Measurements from ENCODE around the gene FAM110A. TPM values are rescaled to one million over a fixed set of nuclear protein-coding genes. Genes with fewer than 3 reads are reported as not detected.

FAM110A gene
- total and polyA plus RNA-seq, 2 of the 8 experiments (the other 6 are each of a cell fraction or from before 2014, with no cell fraction given), result 10.1 to 10.9 TPM

DNA sequence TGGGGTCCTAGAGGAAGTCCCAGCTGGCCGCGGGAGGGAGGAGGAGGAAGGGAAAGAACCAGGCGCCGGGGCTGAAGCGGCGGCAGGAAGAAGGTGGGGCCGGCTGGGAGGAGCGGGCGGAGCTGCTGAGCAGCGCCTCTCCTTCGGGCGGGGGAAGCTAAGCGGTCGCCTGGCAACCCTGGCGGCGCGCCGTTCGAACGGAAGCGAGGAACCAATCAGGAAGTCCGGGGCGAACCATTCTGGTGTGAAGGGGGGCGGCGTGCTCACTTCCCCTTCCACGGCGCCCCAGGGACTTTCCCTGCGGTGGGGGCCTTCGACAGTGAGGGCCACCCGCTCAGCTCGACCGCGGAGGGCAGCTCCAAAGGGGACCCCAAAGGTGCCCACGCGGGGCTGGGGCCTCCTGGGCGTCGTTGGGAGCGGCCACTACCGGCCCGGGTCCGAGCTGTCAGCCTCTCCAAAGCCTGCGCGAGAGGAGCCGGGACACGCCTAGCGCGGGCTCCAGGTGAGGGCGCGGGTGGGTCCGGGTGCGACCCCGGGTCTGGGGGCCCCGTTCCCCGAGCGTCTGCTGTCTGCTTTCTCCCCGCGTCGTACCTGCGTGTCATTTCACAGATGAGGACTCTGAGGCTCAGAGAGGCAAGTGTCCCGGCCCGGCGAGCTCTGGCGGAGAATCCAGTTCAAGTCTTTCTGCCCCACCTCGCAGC lies at the start of gene FAM110A (continued):
- peak in 1 of 2 experiments; percentile 76; a peak in 1 of 4 replicates for TF ChIP-seq HDAC2 (IDR thresholded peaks at IDR 0.05; ENCODE audit: borderline replicate concordance in 1 of 2, low read depth in 2 of 2, low read length in 2 of 2)
- TF ChIP-seq TAF7 (optimal IDR thresholded peaks at IDR 0.05; ENCODE audit: borderline replicate concordance, low read depth, low read length), result peak; percentile 41
- TF ChIP-seq NRF1 (IDR thresholded peaks at IDR 0.05; ENCODE audit: low read depth, low read length), result no peak
- TF ChIP-seq EZH2 (IDR thresholded peaks at IDR 0.05; ENCODE audit: low read depth, low read length, severe bottlenecking), result no peak
- peak; percentile 76 to 94; a peak in 2 of 4 replicates for TF ChIP-seq SIN3A (conservative IDR thresholded peaks at IDR 0.05 in 1 of 2, IDR thresholded peaks at IDR 0.05 in 1 of 2; ENCODE audit: low read depth in 1 of 2, low read length in 2 of 2)
- TF ChIP-seq EGR1 (IDR thresholded peaks at IDR 0.05; ENCODE audit: borderline replicate concordance, low read depth, low read length), result peak; percentile 74; the same call in 1 of the 2 replicates
- no peak for TF ChIP-seq TEAD4 (IDR thresholded peaks at IDR 0.05; ENCODE audit: low read depth, low read length)
- peak; percentile 46; the same call in 1 of the 2 replicates for TF ChIP-seq MAX (IDR thresholded peaks at IDR 0.05)
- TF ChIP-seq PHF8 (conservative IDR thresholded peaks at IDR 0.05; ENCODE audit: low read depth, low read length), result no peak; the same call in 1 of the 2 replicates
- no peak for TF ChIP-seq GTF2F1 (IDR thresholded peaks at IDR 0.05; ENCODE audit: borderline replicate concordance, low read depth, low read length)
- TF ChIP-seq POLR2AphosphoS5 (IDR thresholded peaks at IDR 0.05; ENCODE audit: low read depth, low read length), result no peak
- no peak for TF ChIP-seq CTBP2 (IDR thresholded peaks at IDR 0.05; ENCODE audit: borderline replicate concordance, insufficient read depth, insufficient read length, low read length)
- no peak for TF ChIP-seq ZNF274 (IDR thresholded peaks at IDR 0.05; ENCODE audit: borderline replicate concordance, extremely low read depth, low read length)
- no peak for TF ChIP-seq RNF2 (IDR thresholded peaks at IDR 0.05; ENCODE audit: borderline replicate concordance, low read depth, low read length, missing control alignments, poor library complexity, severe bottlenecking)
- TF ChIP-seq TAF1 (IDR thresholded peaks at IDR 0.05; ENCODE audit: low read depth, low read length), result no peak
- no peak for TF ChIP-seq CEBPB (IDR thresholded peaks at IDR 0.05; ENCODE audit: low read depth, low read length)
- no peak for TF ChIP-seq BCL11A (IDR thresholded peaks at IDR 0.05; ENCODE audit: low read depth in 2 of 2, low read length in 2 of 2)
- TF ChIP-seq CREB1 (IDR thresholded peaks at IDR 0.05), result 0 out of 2 replicates have a peak, but pooled peaks have one; percentile 13
- TF ChIP-seq SAP30 (IDR thresholded peaks at IDR 0.05; ENCODE audit: insufficient read depth, insufficient replicate concordance, low read length), result no peak
- peak; percentile 89 for TF ChIP-seq CHD1 (IDR thresholded peaks at IDR 0.05; ENCODE audit: low read depth, low read length)
- TF ChIP-seq SRF (IDR thresholded peaks at IDR 0.05; ENCODE audit: low read depth, low read length), result no peak
- no peak for TF ChIP-seq SP2 (IDR thresholded peaks at IDR 0.05; ENCODE audit: low read length)
- no peak; a peak in 1 of 4 replicates for TF ChIP-seq RAD21 (IDR thresholded peaks at IDR 0.05 in 1 of 2, conservative IDR thresholded peaks at IDR 0.05 in 1 of 2; ENCODE audit: low read depth in 2 of 2, low read length in 2 of 2)
